Lower leg skin (tissue), 4 donors: ENCODE measurements around the gene SLC25A31. TPM values are rescaled to one million over a fixed set of nuclear protein-coding genes. Genes with fewer than 3 reads are reported as not detected.

Experiments used
- DNase-seq, 2 donors: peaks; one replicate each; pipeline ENCODE4 v3.0.0-alpha.2; 2019; ENCODE audit warnings: low spot score in 2 of 2
- H3K4me3 ChIP-seq: fragments of 200-600 bp; sonication (generic); 2 replicates; pipeline ENCODE4 v1.5.1; 2017; ENCODE audit warnings: mild to moderate bottlenecking, low read depth; ENCODE audit not compliant: poor library complexity, severe bottlenecking
- POLR2A ChIP-seq, 2 donors: fragments of 450-650 bp; IDR thresholded peaks; one replicate each; pipeline ENCODE4 v1.6.1; 2016 to 2017; ENCODE audit warnings: antibody characterized with exemption in 2 of 2, mild to moderate bottlenecking in 1 of 2, moderate library complexity in 1 of 2
- WGBS, 2 donors: methylation state at CpG; one replicate each; pipeline ENCODE4 v1.1.5; 2018; 5-methylcytosine and 5-hydroxymethylcytosine counted together
- intact Hi-C: fragments of 100-400 bp; cut with DNase I; formaldehyde crosslinking; loops from one replicate; pipeline ENCODE4 v1.15.0; 2023; ENCODE audit warnings: low total_unique reads
- total RNA-seq, 4 donors: library from RNA; depleted of rRNA; stranded (reverse); fragments of >200 nt; gene quantifications; one replicate each; pipeline ENCODE4 v1.1.0, GENCODE V29; 2016
- TF ChIP-seq, protein P1 (sequence below), 3 donors: fragments of 450-650 bp; IDR thresholded peaks; one replicate each; pipeline ENCODE4 v1.5.1; 2016; ENCODE audit warnings: antibody characterized with exemption in 3 of 3, mild to moderate bottlenecking in 3 of 3, moderate library complexity in 2 of 3

Gene SLC25A31
- not detected for total RNA-seq

GRCh38 chr4:127730142-127730913 is at the start of gene SLC25A31:
Gene SLC25A31, plus strand, starts transcription at chr4:127730400. Its CDS starts 146 bp downstream, at chr4:127730546.
- TF ChIP-seq POLR2A (IDR thresholded peaks at IDR 0.05): no peak
- TF ChIP-seq, protein P1, sequence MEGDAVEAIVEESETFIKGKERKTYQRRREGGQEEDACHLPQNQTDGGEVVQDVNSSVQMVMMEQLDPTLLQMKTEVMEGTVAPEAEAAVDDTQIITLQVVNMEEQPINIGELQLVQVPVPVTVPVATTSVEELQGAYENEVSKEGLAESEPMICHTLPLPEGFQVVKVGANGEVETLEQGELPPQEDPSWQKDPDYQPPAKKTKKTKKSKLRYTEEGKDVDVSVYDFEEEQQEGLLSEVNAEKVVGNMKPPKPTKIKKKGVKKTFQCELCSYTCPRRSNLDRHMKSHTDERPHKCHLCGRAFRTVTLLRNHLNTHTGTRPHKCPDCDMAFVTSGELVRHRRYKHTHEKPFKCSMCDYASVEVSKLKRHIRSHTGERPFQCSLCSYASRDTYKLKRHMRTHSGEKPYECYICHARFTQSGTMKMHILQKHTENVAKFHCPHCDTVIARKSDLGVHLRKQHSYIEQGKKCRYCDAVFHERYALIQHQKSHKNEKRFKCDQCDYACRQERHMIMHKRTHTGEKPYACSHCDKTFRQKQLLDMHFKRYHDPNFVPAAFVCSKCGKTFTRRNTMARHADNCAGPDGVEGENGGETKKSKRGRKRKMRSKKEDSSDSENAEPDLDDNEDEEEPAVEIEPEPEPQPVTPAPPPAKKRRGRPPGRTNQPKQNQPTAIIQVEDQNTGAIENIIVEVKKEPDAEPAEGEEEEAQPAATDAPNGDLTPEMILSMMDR (IDR thresholded peaks at IDR 0.05): no peak
- intact Hi-C loops: loop anchor here (5.0 kb wide), 1 partner anchor 128 kb away; no protein-coding TSS in a partner anchor
- no peak for DNase-seq
- no peak within 1 kb of the TSS for H3K4me3 ChIP-seq
- WGBS, 2 donors: 95 to 97% methylated on average over 64 of the region's 64 CpGs

- DNase-seq: no peak
- TF ChIP-seq POLR2A (IDR thresholded peaks at IDR 0.05): no peak
- TF ChIP-seq, protein P1 (IDR thresholded peaks at IDR 0.05): no peak
- H3K4me3 ChIP-seq: no peak overlapping the region
These were observed 44.9 kb upstream of the SLC25A31 start for GRCh38 chr4:127685292-127685691.

DNA sequence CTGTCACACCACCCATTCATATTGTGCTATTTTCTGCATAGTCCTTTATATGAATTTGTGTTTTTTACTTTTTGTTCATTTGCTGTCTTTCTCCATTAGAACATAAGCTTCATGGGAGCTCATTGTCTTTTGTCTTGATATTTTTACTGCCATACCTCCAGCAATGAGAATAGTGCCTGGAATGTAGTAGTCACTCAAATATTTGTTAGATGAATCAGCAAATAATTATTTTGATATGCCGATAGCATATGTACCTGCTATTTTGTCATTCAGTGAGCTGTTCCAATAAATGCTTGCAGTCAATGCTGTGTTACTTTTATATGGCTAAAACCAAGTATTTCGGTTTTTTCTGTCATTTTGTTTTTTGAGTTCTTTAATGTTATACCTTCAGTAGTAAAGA is 43.5 kb upstream of the SLC25A31 start:
- WGBS, 2 donors: 79 to 81% methylated on average over 2 of the region's 2 CpGs
- no peak for DNase-seq
- H3K4me3 ChIP-seq: no peak overlapping the region
- intact Hi-C loops: no loop called here
- no peak for TF ChIP-seq POLR2A (IDR thresholded peaks at IDR 0.05)
- TF ChIP-seq, protein P1 (IDR thresholded peaks at IDR 0.05): no peak

More at GRCh38 chr4:127685292-127685691, 44.9 kb upstream of the SLC25A31 start:
- intact Hi-C loops: no loop called here

DNA sequence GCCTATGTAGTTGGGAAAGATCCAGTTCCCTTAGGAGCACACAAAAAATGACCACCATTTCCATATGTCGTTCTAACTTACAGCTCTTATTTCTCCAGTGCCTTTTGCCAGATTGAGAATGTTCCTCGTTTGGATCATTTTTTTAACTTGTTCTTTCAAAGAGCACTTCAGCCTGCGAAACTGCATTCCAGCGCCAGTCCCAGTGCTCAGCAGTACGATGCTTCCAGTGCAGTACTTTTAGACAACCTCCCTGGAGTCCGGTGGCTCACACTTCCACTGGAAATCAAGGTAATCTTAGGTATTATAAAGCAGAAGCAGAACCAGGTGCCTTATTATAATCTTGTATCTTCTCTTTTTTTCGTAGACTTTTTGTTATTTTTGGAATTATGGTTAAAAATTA is 42.6 kb upstream of the SLC25A31 start:
- 80 to 87% methylated on average over 7 of the region's 7 CpGs for WGBS, 2 donors
- no peak for TF ChIP-seq POLR2A (IDR thresholded peaks at IDR 0.05)
- TF ChIP-seq, protein P1 (IDR thresholded peaks at IDR 0.05): no peak
- intact Hi-C loops: no loop called here
- H3K4me3 ChIP-seq: no peak overlapping the region
- no peak for DNase-seq

DNA sequence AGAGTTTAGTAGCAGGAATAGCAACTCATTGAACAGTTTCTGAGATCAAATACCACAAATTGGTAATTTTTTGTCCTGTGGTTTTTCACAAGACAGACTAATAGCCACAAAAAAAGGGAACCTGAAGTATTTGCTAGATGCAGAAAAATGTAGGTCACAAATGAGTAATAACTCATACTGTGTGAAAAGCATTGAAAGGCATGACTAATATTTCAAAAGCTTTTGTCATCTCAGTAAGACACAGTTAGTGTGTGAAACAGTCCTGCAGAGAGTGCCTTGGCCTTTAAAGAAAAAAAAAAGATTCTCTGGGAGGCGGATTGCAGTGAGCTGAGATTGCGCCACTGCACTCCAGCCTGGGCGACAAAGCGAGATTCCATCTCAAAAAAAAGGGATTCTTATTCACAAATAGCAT is 31.4 kb upstream of the SLC25A31 start:
- no peak for DNase-seq
- WGBS, 2 donors: 85 to 90% methylated on average over 4 of the region's 4 CpGs
- H3K4me3 ChIP-seq: no peak overlapping the region
- intact Hi-C loops: no loop called here
- TF ChIP-seq, protein P1 (IDR thresholded peaks at IDR 0.05): no peak
- TF ChIP-seq POLR2A (IDR thresholded peaks at IDR 0.05): no peak
